ENCODE data around the gene B3GNT9. TPM values are rescaled to one million over a fixed set of nuclear protein-coding genes. Genes with fewer than 3 reads are reported as not detected.

Gene B3GNT9
- total and polyA plus RNA-seq, 2 of the 8 experiments (the other 6 are each of a cell fraction or from before 2014, with no cell fraction given), result 3.5 to 9.0 TPM

DNA sequence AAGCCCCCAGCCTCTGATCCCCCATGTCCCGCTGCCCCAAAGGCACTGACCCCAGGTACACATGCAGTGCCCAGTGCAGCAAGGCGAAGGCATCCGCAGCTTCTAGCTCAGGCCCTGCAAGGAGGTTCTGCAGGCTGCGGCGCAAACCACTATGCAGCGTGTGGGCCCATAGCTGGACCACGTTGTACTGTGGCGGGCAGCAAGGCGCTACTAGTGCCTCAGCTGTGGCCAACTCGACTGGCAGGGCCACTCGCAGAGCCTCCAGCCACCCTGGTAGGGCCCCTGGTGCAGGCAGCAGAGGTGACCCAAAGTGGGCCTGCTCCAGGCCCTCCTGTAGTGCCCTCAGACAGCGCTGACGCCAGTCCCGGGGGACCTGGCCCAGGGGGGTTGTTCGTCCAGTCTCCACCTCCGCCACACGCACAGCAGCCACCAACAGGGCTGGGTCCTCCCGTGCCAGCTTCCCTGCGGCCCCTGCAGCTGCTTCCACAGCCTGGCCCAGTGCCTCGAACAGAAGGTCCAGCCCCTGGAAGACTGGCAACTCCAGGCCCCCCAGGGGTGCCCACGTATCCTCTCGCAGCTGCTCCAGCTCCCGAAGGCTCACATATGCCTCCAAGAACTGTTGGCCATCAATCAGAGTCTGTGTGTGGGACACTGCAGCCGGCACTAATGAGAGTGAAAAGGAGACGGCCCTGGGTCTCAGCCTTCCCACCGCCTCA lies 36.5 kb upstream of the B3GNT9 start:
- CTCF ChIA-PET (ENCODE audit: partially characterized antibody), result interaction anchor here (0.6 to 9.3 kb wide), 9 partner anchors 12 to 756 kb away, joined by 3 to 151 read pairs (median 3); partner anchors contain the start of genes ELMO3, FBXL8, HSF4 and LCAT

More for the DNA sequence above, 36.5 kb upstream of the B3GNT9 start:
- TF ChIP-seq GABPA (IDR thresholded peaks at IDR 0.05; ENCODE audit: borderline replicate concordance, insufficient read depth, low read length) (no peak), EGR1 (IDR thresholded peaks at IDR 0.05; ENCODE audit: borderline replicate concordance, low read depth, low read length) (no peak)
- Histone ChIP-seq H2BK5ac (ENCODE audit: low read depth, low read length) (no peak overlapping the region), H3K4me3 (ENCODE audit: extremely low read depth in 1 of 4, insufficient read depth in 2 of 4, low read depth in 3 of 4, low read length in 4 of 4) (no peak overlapping the region), H3K27me3 (replicated peaks in 1 of 4; ENCODE audit: control insufficient read depth in 3 of 4, extremely low read depth in 1 of 4, insufficient read depth in 3 of 4, low read length in 3 of 4) (peaks cover 8 to 32% (median 19%) of the 10 kb centered on the region in 4 experiments), H3K18ac (ENCODE audit: extremely low read depth, low read length) (no peak overlapping the region), H3K79me1 (ENCODE audit: low read depth, low read length) (peaks cover under 1% of the 10 kb centered on the region; the same call in 1 of the 2 replicates), H2BK120ac (replicated peaks; ENCODE audit: low read depth, low read length) (no peak overlapping the region), H2BK20ac (ENCODE audit: low read length) (no peak overlapping the region), H4K5ac (ENCODE audit: insufficient read length, low read depth, low read length) (no peak overlapping the region), H3K79me2 (ENCODE audit: control insufficient read depth in 1 of 2, insufficient read depth in 2 of 2, low read length in 2 of 2) (peaks cover under 1 to 7% of the 10 kb centered on the region in 2 experiments), H4K91ac (replicated peaks; ENCODE audit: insufficient read length, low read length) (no peak overlapping the region), H3K23ac (ENCODE audit: insufficient read length) (no peak overlapping the region), H3K56ac (replicated peaks; ENCODE audit: insufficient read length, low read depth, low read length) (no peak overlapping the region), H3K14ac (ENCODE audit: insufficient read length) (no peak overlapping the region), H3K9me3 (ENCODE audit: insufficient read depth in 2 of 2, low read depth in 1 of 2, low read length in 1 of 2) (no peaks in the 10 kb centered on the region), H3K4me1 (replicated peaks in 1 of 4; ENCODE audit: control insufficient read depth in 3 of 4, insufficient read depth in 4 of 4, low read length in 3 of 4) (peaks cover 0 to 17% (median 10%) of the 10 kb centered on the region in 4 experiments; a peak in 6 of 7 replicates), H2BK15ac (ENCODE audit: low read length) (no peak overlapping the region), H2AFZ (ENCODE audit: low read length) (no peak overlapping the region), H3K4ac (replicated peaks; ENCODE audit: insufficient read length, low read depth, low read length) (peak overlapping the region; percentile 69), H3K4me2 (ENCODE audit: insufficient read depth in 1 of 2, low read depth in 2 of 2, low read length in 2 of 2) (no peak overlapping the region), H2AK5ac (ENCODE audit: low read depth, low read length) (no peak overlapping the region), H4K20me1 (replicated peaks in 1 of 2; ENCODE audit: control insufficient read depth in 1 of 2, insufficient read depth in 2 of 2, low read length in 2 of 2) (peaks cover 2 to 17% of the 10 kb centered on the region in 2 experiments), H3K27ac (ENCODE audit: low read depth, low read length) (no peak overlapping the region), H3K36me3 (ENCODE audit: control insufficient read depth in 2 of 4, insufficient read depth in 4 of 4, low read length in 3 of 4) (no peaks in the 10 kb centered on the region; a peak in 1 of 8 replicates), H2BK12ac (ENCODE audit: low read depth, low read length) (no peak overlapping the region), H4K8ac (ENCODE audit: extremely low read depth, insufficient read depth, low read length) (no peak overlapping the region; the same call in 1 of the 2 replicates), H3K23me2 (ENCODE audit: low read depth, low read length) (peaks cover 13% of the 10 kb centered on the region; the same call in 1 of the 2 replicates), H3K9ac (replicated peaks in 1 of 4; ENCODE audit: extremely low read depth in 1 of 4, low read depth in 3 of 4, low read length in 3 of 4) (no peak overlapping the region)
- DNase-seq (ENCODE audit: low read depth in 1 of 2, low spot score in 2 of 2), result no peak
- WGBS, 2 experiments (ENCODE audit: extremely low coverage in 1 of 2, insufficient coverage in 1 of 2, insufficient read length in 1 of 2, insufficient replicate concordance in 2 of 2, low coverage in 1 of 2, low lambda C conversion rate in 2 of 2, missing lambda C conversion rate in 1 of 2), result 91% methylated on average over 24 of the region's 26 CpGs; no CpG with 5 or more reads in 1 of the 2 experiments
- FAIRE-seq, result no peak
- POLR2A ChIA-PET (ENCODE audit: partially characterized antibody), result interaction anchor here (0.5 to 1.6 kb wide), 4 partner anchors 11 to 235 kb away, joined by 3 to 8 read pairs (median 4); no protein-coding TSS in a partner anchor
